GM18498 (cell line): ENCODE results near the gene ZC3H7A.

Experiments used
- ATAC-seq: cut with Tn5 transposase; IDR thresholded peaks from one replicate; pipeline ENCODE4 v1.9.1; 2021; ENCODE audit warnings: mild to moderate bottlenecking, moderate library complexity; ENCODE audit not compliant: unreplicated experiment

Gene ZC3H7A

GRCh38 chr16:11708421-11708820 is 88.6 kb downstream of the ZC3H7A start:
- no peak for ATAC-seq

- no peak for ATAC-seq
Observed at GRCh38 chr16:11707679-11708197, 89.3 kb downstream of the ZC3H7A start.

- no peak for ATAC-seq
Observed at GRCh38 chr16:11706180-11706742, 90.8 kb downstream of the ZC3H7A start.

- ATAC-seq = no peak
Observed at GRCh38 chr16:11705311-11706025, 91.6 kb downstream of the ZC3H7A start.
